Smooth muscle cell (in vitro differentiated cells): Measurements from ENCODE around the gene DLG2. TPM values are rescaled to one million over a fixed set of nuclear protein-coding genes. Genes with fewer than 3 reads are reported as not detected.
"Not testable (repeated sequence)": the region's sequence is repeated elsewhere in the genome, so short reads cannot be mapped to it uniquely, and the experiment has no call there.

Source experiments
- DNase-seq: peaks from one replicate; lab custom pipeline; 2025; ENCODE audit not compliant: unreplicated experiment; lab: John Stamatoyannopoulos, UW
- H2AFZ ChIP-seq: fragments of 200-600 bp; sonication (generic); 2 replicates; pipeline ENCODE4 v1.6.0; 2016; ENCODE audit warnings: antibody characterized with exemption, low read depth, mild to moderate bottlenecking
- H3F3A ChIP-seq: fragments of 200-600 bp; sonication (generic); 2 replicates; pipeline ENCODE4 v1.6.0; 2017; ENCODE audit warnings: antibody characterized with exemption, low read depth
- H3K27ac ChIP-seq: fragments of 200-600 bp; sonication (generic); 2 replicates; pipeline ENCODE4 v1.5.1; 2016; ENCODE audit warnings: low read depth, mild to moderate bottlenecking
- H3K27me3 ChIP-seq: fragments of 200-600 bp; sonication (generic); 2 replicates; pipeline ENCODE4 v1.6.1; 2016; ENCODE audit warnings: low read depth, mild to moderate bottlenecking
- H3K36me3 ChIP-seq: fragments of 200-600 bp; sonication (generic); 2 replicates; pipeline ENCODE4 v1.5.1; 2016; ENCODE audit warnings: low read depth
- H3K4me1 ChIP-seq: fragments of 200-600 bp; sonication (generic); 2 replicates; pipeline ENCODE4 v1.5.1; 2016; ENCODE audit warnings: low read depth
- H3K4me2 ChIP-seq: fragments of 200-600 bp; sonication (generic); 2 replicates; pipeline ENCODE4 v1.6.0; 2016; ENCODE audit warnings: mild to moderate bottlenecking
- H3K4me3 ChIP-seq: fragments of 200-600 bp; sonication (generic); 2 replicates; pipeline ENCODE4 v1.5.1; 2016; ENCODE audit warnings: mild to moderate bottlenecking
- H3K79me2 ChIP-seq: fragments of 200-600 bp; sonication (generic); 2 replicates; pipeline ENCODE4 v1.6.0; 2016; ENCODE audit warnings: low read depth, mild to moderate bottlenecking
- H3K9ac ChIP-seq: fragments of 200-600 bp; sonication (generic); 2 replicates; pipeline ENCODE4 v1.6.0; 2016; ENCODE audit warnings: low read depth
- H3K9me3 ChIP-seq: fragments of 200-600 bp; sonication (generic); replicated peaks from 2 replicates; pipeline ENCODE4 v1.5.1; 2016; ENCODE audit warnings: low read depth
- H4K20me1 ChIP-seq: fragments of 200-600 bp; sonication (generic); 2 replicates; pipeline ENCODE4 v1.6.0; 2016; ENCODE audit warnings: low read depth
- WGBS: methylation state at CpG from one replicate; pipeline ENCODE4 v1.1.7; 2016; ENCODE audit warnings: low lambda C conversion rate; 5-methylcytosine and 5-hydroxymethylcytosine counted together
- polyA plus RNA-seq: library from polyadenylated mRNA; unstranded; fragments of >200 nt; fragmentation: Nextera tagmentation; extraction: Ambion mirVana; gene quantifications from 2 replicates; pipeline ENCODE4 v1.2.1, GENCODE V29; 2016
- total RNA-seq: library from RNA; depleted of rRNA; stranded (reverse); fragments of >200 nt; gene quantifications from 2 replicates; pipeline ENCODE4 v1.2.3, GENCODE V29; 2014
- TF ChIP-seq, protein P1 (sequence below): fragments of 200-600 bp; sonication (generic); IDR thresholded peaks from 2 replicates; pipeline ENCODE4 v1.5.1; 2017; ENCODE audit warnings: borderline replicate concordance, mild to moderate bottlenecking, antibody characterized with exemption; ENCODE audit not compliant: insufficient read depth, poor library complexity, severe bottlenecking

DLG2 gene
- total and polyA plus RNA-seq, 2 experiments from 2014 or later: 0.74 to 1.1 TPM

DNA sequence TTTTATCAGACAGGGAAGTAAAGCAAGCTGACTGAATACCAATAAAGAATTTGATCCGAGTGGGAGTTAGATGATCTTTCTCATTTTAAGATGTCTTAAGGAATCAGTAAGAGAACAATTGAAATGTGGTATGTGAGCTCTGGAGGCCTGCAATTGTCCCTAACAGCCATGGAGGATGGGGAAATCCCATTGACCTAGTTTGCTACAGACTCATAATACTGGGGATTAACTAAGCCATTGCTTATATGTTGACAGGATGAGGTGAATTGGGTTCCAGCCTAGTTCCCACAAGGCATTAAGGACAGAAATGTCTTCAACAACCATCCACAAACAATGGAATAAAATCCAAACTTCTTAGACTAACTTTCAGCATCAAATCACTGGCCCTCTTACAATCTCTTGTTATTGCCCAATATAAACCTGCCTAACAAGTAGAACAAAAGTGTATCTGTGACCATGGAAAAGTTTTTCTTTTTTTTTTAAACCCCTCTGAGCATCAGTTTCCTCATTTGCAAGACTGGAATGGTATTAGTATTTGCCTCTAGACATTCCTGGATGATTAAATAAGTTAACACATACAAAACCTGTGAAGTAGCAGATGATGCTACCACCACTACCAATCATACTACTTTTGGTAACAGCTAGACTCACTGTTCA lies 773.2 kb downstream of the DLG2 start:
- Histone ChIP-seq H3K4me1 (peaks cover 14% of the 10 kb centered on the region), H3K27ac (peak overlapping the region; percentile 10), H3K79me2 (no peaks in the 10 kb centered on the region), H3K9me3 (no peaks in the 10 kb centered on the region), H3K27me3 (no peaks in the 10 kb centered on the region), H3K9ac (no peak overlapping the region), H3K36me3 (no peaks in the 10 kb centered on the region), H3K4me2 (peak overlapping the region; percentile 23), H2AFZ (no peak overlapping the region), H4K20me1 (no peaks in the 10 kb centered on the region), H3K4me3 (no peak overlapping the region), H3F3A (no peaks in the 10 kb centered on the region)
- no peak for DNase-seq
- TF ChIP-seq, protein P1, sequence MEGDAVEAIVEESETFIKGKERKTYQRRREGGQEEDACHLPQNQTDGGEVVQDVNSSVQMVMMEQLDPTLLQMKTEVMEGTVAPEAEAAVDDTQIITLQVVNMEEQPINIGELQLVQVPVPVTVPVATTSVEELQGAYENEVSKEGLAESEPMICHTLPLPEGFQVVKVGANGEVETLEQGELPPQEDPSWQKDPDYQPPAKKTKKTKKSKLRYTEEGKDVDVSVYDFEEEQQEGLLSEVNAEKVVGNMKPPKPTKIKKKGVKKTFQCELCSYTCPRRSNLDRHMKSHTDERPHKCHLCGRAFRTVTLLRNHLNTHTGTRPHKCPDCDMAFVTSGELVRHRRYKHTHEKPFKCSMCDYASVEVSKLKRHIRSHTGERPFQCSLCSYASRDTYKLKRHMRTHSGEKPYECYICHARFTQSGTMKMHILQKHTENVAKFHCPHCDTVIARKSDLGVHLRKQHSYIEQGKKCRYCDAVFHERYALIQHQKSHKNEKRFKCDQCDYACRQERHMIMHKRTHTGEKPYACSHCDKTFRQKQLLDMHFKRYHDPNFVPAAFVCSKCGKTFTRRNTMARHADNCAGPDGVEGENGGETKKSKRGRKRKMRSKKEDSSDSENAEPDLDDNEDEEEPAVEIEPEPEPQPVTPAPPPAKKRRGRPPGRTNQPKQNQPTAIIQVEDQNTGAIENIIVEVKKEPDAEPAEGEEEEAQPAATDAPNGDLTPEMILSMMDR: no peak
- 68% methylated on average over 1 of the region's 1 CpG for WGBS

DNA sequence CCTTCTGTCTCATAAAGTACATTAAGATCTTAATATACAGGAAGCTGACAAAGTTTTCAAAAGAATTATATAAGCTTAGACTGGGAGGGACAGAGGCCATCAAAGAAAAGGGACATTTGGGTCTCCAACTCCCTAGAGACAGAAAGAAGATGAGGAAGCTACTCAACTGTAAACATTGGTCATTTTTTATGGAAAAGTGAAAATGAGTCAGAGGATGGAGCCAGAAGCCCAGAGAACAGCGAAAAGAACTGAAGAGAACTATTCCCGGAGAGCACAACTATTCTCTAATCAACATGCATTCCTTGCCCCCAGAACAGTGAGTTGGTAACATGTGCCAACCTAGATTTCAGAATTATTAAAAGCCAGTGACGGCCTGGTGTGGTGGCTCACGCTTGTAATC lies 779.3 kb downstream of the DLG2 start:
- no peaks in the 10 kb centered on the region for H3K27me3 ChIP-seq
- H3K27ac ChIP-seq: no peak overlapping the region
- no peaks in the 10 kb centered on the region for H3K36me3 ChIP-seq
- no peaks in the 10 kb centered on the region for H3K79me2 ChIP-seq
- H4K20me1 ChIP-seq: no peaks in the 10 kb centered on the region
- DNase-seq: no peak
- 62% methylated on average over 4 of the region's 4 CpGs for WGBS
- no peak overlapping the region for H3K4me3 ChIP-seq
- H3K9me3 ChIP-seq: no peaks in the 10 kb centered on the region
- H3K9ac ChIP-seq: no peak overlapping the region
- no peaks in the 10 kb centered on the region for H3K4me1 ChIP-seq
- no peak overlapping the region for H3K4me2 ChIP-seq
- no peaks in the 10 kb centered on the region for H3F3A ChIP-seq
- TF ChIP-seq, protein P1: no peak
- H2AFZ ChIP-seq: no peak overlapping the region

DNA sequence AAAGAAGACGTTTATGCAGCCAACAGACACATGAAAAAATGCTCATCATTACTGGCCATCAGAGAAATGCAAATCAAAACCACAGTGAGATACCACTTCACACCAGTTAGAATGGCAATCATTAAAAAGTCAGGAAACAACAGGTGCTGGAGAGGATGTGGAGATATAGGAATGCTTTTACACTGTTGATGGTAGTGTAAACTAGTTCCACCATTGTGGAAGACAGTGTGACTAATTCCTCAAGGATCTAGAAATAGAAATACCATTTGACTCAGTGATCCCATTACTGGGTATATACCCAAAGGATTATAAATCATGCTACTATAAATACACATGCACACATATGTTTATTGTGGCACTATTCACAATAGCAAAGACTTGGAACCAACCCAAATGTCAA lies 786.9 kb downstream of the DLG2 start:
- 92% methylated on average over 1 of the region's 1 CpG for WGBS
- H3F3A ChIP-seq, DNase-seq, H4K20me1 ChIP-seq, H3K4me1 ChIP-seq, H3K79me2 ChIP-seq, H3K36me3 ChIP-seq, H3K9ac ChIP-seq, H3K4me3 ChIP-seq, H3K27ac ChIP-seq, H2AFZ ChIP-seq, H3K9me3 ChIP-seq, H3K27me3 ChIP-seq, H3K4me2 ChIP-seq: not testable (repeated sequence)

DNA sequence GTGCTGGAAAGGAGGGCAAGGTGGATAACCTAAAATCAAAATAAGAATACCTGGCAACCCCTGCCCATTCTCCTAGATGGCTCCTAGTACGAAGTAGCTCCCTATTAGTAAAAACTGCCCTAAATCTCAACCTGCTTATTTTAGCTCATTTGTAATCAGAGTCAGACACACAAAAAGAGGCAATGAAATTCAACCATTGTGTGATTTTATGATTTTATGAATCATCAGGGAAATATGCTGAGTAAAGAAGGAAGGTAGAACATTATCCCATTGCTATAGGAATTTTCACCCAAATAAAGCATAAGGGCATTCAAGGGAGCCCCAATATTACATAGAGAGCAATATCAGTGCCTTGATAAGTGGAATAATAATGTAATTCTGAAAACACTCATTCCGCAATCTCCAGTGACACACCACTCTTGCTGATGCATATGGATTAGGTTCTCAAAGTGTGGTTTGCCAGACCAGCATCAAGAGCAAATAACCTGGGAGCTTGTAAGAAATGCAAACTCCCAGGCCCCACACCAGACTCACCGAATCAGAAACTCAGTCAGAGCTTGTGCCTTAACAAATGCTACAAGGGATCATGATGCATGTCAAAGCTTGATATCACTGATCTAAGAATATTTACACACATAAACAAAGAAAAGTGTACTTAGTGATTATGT lies 789.6 kb downstream of the DLG2 start:
- WGBS: 92% methylated on average over 3 of the region's 3 CpGs
- Histone ChIP-seq H3K4me3 (no peak overlapping the region), H3K4me2 (no peak overlapping the region), H3K27me3 (no peaks in the 10 kb centered on the region), H3K79me2 (no peaks in the 10 kb centered on the region), H2AFZ (no peak overlapping the region), H3K9me3 (no peaks in the 10 kb centered on the region), H3F3A (no peaks in the 10 kb centered on the region), H3K36me3 (no peaks in the 10 kb centered on the region), H3K4me1 (no peaks in the 10 kb centered on the region), H3K27ac (no peak overlapping the region), H3K9ac (no peak overlapping the region), H4K20me1 (no peaks in the 10 kb centered on the region)
- DNase-seq: no peak
- TF ChIP-seq, protein P1: no peak
